Measurements from ENCODE around the gene TRABD2A.
A peak's percentile ranks its signal among the peaks of the same experiment; 100 is the strongest.

- TF ChIP-seq CTCF (IDR thresholded peaks at IDR 0.05), result no peak
- no peak for TF ChIP-seq POLR2A (IDR thresholded peaks at IDR 0.05)
- no peak for TF ChIP-seq EP300 (IDR thresholded peaks at IDR 0.05)
- TF ChIP-seq POLR2AphosphoS5 (IDR thresholded peaks at IDR 0.05), result peak in 1 of 2 donors; percentile 7
These were observed 48.0 kb downstream of the TRABD2A start for GRCh38 chr2:84832772-84833461.
